ENCODE data around the gene LMO3.

- TF ChIP-seq CTCF (IDR thresholded peaks at IDR 0.05), result no peak
- no peak for TF ChIP-seq EZH2 (IDR thresholded peaks at IDR 0.05)
These were observed 75.6 kb downstream of the LMO3 start for GRCh38 chr12:16530268-16530850.
